Hepatocyte (in vitro differentiated cells): ENCODE results near the gene ARHGEF10L. TPM values are rescaled to one million over a fixed set of nuclear protein-coding genes. Genes with fewer than 3 reads are reported as not detected.

Experiments used
- DNase-seq: peaks from one replicate; pipeline ENCODE4 v3.0.0-alpha.2; 2016; ENCODE audit warnings: low spot score
- H2AFZ ChIP-seq: fragments of 200-600 bp; sonication (generic); 2 replicates; pipeline ENCODE4 v1.6.0; 2016; ENCODE audit warnings: antibody characterized with exemption, mild to moderate bottlenecking
- H3K27ac ChIP-seq: fragments of 200-600 bp; sonication (generic); 2 replicates; pipeline ENCODE4 v1.5.1; 2016; ENCODE audit warnings: mild to moderate bottlenecking
- H3K27me3 ChIP-seq: fragments of 200-600 bp; sonication (generic); 2 replicates; pipeline ENCODE4 v1.6.1; 2016
- H3K36me3 ChIP-seq: fragments of 200-600 bp; sonication (generic); replicated peaks from 2 replicates; pipeline ENCODE4 v1.5.1; 2016; ENCODE audit warnings: low read depth; ENCODE audit not compliant: insufficient read depth
- H3K4me1 ChIP-seq: fragments of 200-600 bp; sonication (generic); 2 replicates; pipeline ENCODE4 v1.5.1; 2016; ENCODE audit warnings: mild to moderate bottlenecking, moderate library complexity; ENCODE audit not compliant: insufficient read depth
- H3K4me2 ChIP-seq: fragments of 200-600 bp; sonication (generic); 2 replicates; pipeline ENCODE4 v1.6.0; 2016
- H3K4me3 ChIP-seq: fragments of 200-600 bp; sonication (generic); 2 replicates; pipeline ENCODE4 v1.5.1; 2016; ENCODE audit warnings: mild to moderate bottlenecking
- H3K79me2 ChIP-seq: fragments of 200-600 bp; sonication (generic); 2 replicates; pipeline ENCODE4 v1.6.0; 2017; ENCODE audit warnings: mild to moderate bottlenecking
- H3K9me2 ChIP-seq: fragments of 200-600 bp; sonication (generic); replicated peaks from 2 replicates; pipeline ENCODE4 v1.6.0; 2017; ENCODE audit warnings: mild to moderate bottlenecking; ENCODE audit not compliant: insufficient read depth
- H3K9me3 ChIP-seq: fragments of 200-600 bp; sonication (generic); 2 replicates; pipeline ENCODE4 v1.5.1; 2016; ENCODE audit warnings: low read depth, mild to moderate bottlenecking
- H4K20me1 ChIP-seq: fragments of 200-600 bp; sonication (generic); 2 replicates; pipeline ENCODE4 v1.6.0; 2016; ENCODE audit warnings: mild to moderate bottlenecking; ENCODE audit not compliant: insufficient read depth, poor library complexity, severe bottlenecking
- CTCF ChIP-seq: fragments of 200-600 bp; sonication (generic); IDR thresholded peaks from 2 replicates; pipeline ENCODE4 v1.5.1; 2016; ENCODE audit warnings: antibody characterized with exemption, mild to moderate bottlenecking; ENCODE audit not compliant: poor library complexity
- EZH2 ChIP-seq: fragments of 200-600 bp; sonication (generic); IDR thresholded peaks from 2 replicates; pipeline ENCODE4 v1.6.1; 2016; ENCODE audit warnings: antibody characterized with exemption, mild to moderate bottlenecking, borderline replicate concordance
- EZH2phosphoT487 ChIP-seq: fragments of 200-600 bp; sonication (generic); IDR thresholded peaks from one replicate; pipeline ENCODE4 v1.6.1; 2018; ENCODE audit warnings: antibody characterized with exemption, mild to moderate bottlenecking, low read depth, moderate library complexity; ENCODE audit not compliant: unreplicated experiment, severe bottlenecking
- WGBS: methylation state at CpG from one replicate; pipeline ENCODE4 v1.1.6; 2016; ENCODE audit warnings: low lambda C conversion rate; ENCODE audit errors: missing lambda C conversion rate; 5-methylcytosine and 5-hydroxymethylcytosine counted together
- polyA plus RNA-seq: library from polyadenylated mRNA; unstranded; fragments of >200 nt; fragmentation: Nextera tagmentation; extraction: Ambion mirVana; gene quantifications from 2 replicates; pipeline ENCODE4 v1.2.1, GENCODE V29; 2016
- total RNA-seq: library from RNA; depleted of rRNA; stranded (reverse); fragments of >200 nt; gene quantifications from 2 replicates; pipeline ENCODE4 v1.2.3, GENCODE V29; 2014

ARHGEF10L gene
- total and polyA plus RNA-seq, 2 experiments from 2014 or later: 40.4 to 48.3 TPM

GRCh38 chr1:17507915-17508314 lies 31.6 kb upstream of the ARHGEF10L start:
- H3K9me2 ChIP-seq: no peaks in the 10 kb centered on the region
- 74% methylated on average over 6 of the region's 6 CpGs for WGBS

GRCh38 chr1:17509363-17509762 lies 30.1 kb upstream of the ARHGEF10L start:
- TF ChIP-seq EZH2phosphoT487 (no peak), EZH2 (no peak), CTCF (no peak)
- no peaks in the 10 kb centered on the region for H3K4me1 ChIP-seq
- H3K9me3 ChIP-seq: no peaks in the 10 kb centered on the region
- no peak for DNase-seq
- 69% methylated on average over 8 of the region's 8 CpGs for WGBS
- H3K27ac ChIP-seq: no peak overlapping the region
- H3K27me3 ChIP-seq: no peaks in the 10 kb centered on the region
- H2AFZ ChIP-seq: no peak overlapping the region
- H3K79me2 ChIP-seq: no peaks in the 10 kb centered on the region
- H3K4me3 ChIP-seq: no peak overlapping the region
- no peak overlapping the region for H3K4me2 ChIP-seq
- no peaks in the 10 kb centered on the region for H3K9me2 ChIP-seq
- no peaks in the 10 kb centered on the region for H4K20me1 ChIP-seq
- H3K36me3 ChIP-seq: no peaks in the 10 kb centered on the region

More at GRCh38 chr1:17507915-17508314, 31.6 kb upstream of the ARHGEF10L start:
- H3K4me1 ChIP-seq: no peaks in the 10 kb centered on the region
- H3K79me2 ChIP-seq: no peaks in the 10 kb centered on the region
- H3K36me3 ChIP-seq: no peaks in the 10 kb centered on the region
- no peak for TF ChIP-seq CTCF
- TF ChIP-seq EZH2phosphoT487: no peak
- no peak for TF ChIP-seq EZH2
- no peak overlapping the region for H3K27ac ChIP-seq
- no peak overlapping the region for H2AFZ ChIP-seq
- no peaks in the 10 kb centered on the region for H3K27me3 ChIP-seq
- no peak overlapping the region for H3K4me3 ChIP-seq
- H4K20me1 ChIP-seq: no peaks in the 10 kb centered on the region
- no peaks in the 10 kb centered on the region for H3K9me3 ChIP-seq
- no peak overlapping the region for H3K4me2 ChIP-seq
- DNase-seq: no peak

- TF ChIP-seq EZH2phosphoT487: no peak
- no peak for TF ChIP-seq CTCF
- no peak for TF ChIP-seq EZH2
- Histone ChIP-seq H3K4me3 (no peak overlapping the region), H2AFZ (no peak overlapping the region), H3K9me2 (no peaks in the 10 kb centered on the region), H3K4me2 (no peak overlapping the region), H3K36me3 (no peaks in the 10 kb centered on the region), H3K4me1 (no peaks in the 10 kb centered on the region), H3K79me2 (no peaks in the 10 kb centered on the region), H3K9me3 (no peaks in the 10 kb centered on the region), H3K27ac (no peak overlapping the region), H3K27me3 (no peaks in the 10 kb centered on the region), H4K20me1 (no peaks in the 10 kb centered on the region)
- WGBS: 97% methylated on average over 3 of the region's 3 CpGs
- DNase-seq: no peak
These were observed 29.4 kb upstream of the ARHGEF10L start for GRCh38 chr1:17510138-17510537.

- 87% methylated on average over 2 of the region's 2 CpGs for WGBS
- no peak overlapping the region for H3K4me2 ChIP-seq
- no peak overlapping the region for H2AFZ ChIP-seq
- TF ChIP-seq CTCF: no peak
- no peak for TF ChIP-seq EZH2phosphoT487
- TF ChIP-seq EZH2: no peak
- no peaks in the 10 kb centered on the region for H3K9me3 ChIP-seq
- no peak overlapping the region for H3K27ac ChIP-seq
- no peaks in the 10 kb centered on the region for H3K36me3 ChIP-seq
- no peak for DNase-seq
- H3K27me3 ChIP-seq: no peaks in the 10 kb centered on the region
- H3K4me3 ChIP-seq: no peak overlapping the region
- no peaks in the 10 kb centered on the region for H3K9me2 ChIP-seq
- no peaks in the 10 kb centered on the region for H3K4me1 ChIP-seq
- no peaks in the 10 kb centered on the region for H3K79me2 ChIP-seq
- H4K20me1 ChIP-seq: no peaks in the 10 kb centered on the region
These were observed 28.3 kb upstream of the ARHGEF10L start for GRCh38 chr1:17511188-17511587.
